ENCODE measurements around the gene STX17.
"Not testable (repeated sequence)": the region's sequence is repeated elsewhere in the genome, so short reads cannot be mapped to it uniquely, and the experiment has no call there.

Gene STX17

GRCh38 chr9:99973455-99973854 lies 67.0 kb downstream of the STX17 start:
- DNase-seq = no peak

GRCh38 chr9:99977033-99977792 lies 70.8 kb downstream of the STX17 start:
- DNase-seq = no peak

- no peak for DNase-seq
Observed at GRCh38 chr9:99978221-99978620, 71.8 kb downstream of the STX17 start.

- DNase-seq = no peak
Observed at GRCh38 chr9:99980598-99980997, 74.1 kb downstream of the STX17 start.

- no peak for DNase-seq
Observed at GRCh38 chr9:99986642-99987041, 80.2 kb downstream of the STX17 start.

GRCh38 chr9:99990508-99990907 lies 84.1 kb downstream of the STX17 start:
- DNase-seq = not testable (repeated sequence)

GRCh38 chr9:99998266-99998665 lies 91.8 kb downstream of the STX17 start:
- DNase-seq = no peak

- DNase-seq = no peak
Observed at GRCh38 chr9:99998866-99999265, 92.4 kb downstream of the STX17 start.

GRCh38 chr9:99999797-100000196 lies 93.3 kb downstream of the STX17 start:
- DNase-seq = no peak

- DNase-seq = no peak
Observed at GRCh38 chr9:100011062-100011681, 104.7 kb downstream of the STX17 start.

- DNase-seq = no peak
Observed at GRCh38 chr9:100012279-100012678, 105.8 kb downstream of the STX17 start.

GRCh38 chr9:100013573-100013972 lies 107.1 kb downstream of the STX17 start:
- no peak for DNase-seq

- DNase-seq = no peak
Observed at GRCh38 chr9:100014846-100015245, 108.4 kb downstream of the STX17 start.

- no peak for DNase-seq
Observed at GRCh38 chr9:100019541-100019940, 113.1 kb downstream of the STX17 start.
